Measurements from ENCODE around the gene STARD9.

STARD9 gene

GRCh38 chr15:42694398-42694797 is 119.0 kb downstream of the STARD9 start:
- no peak for DNase-seq (ENCODE audit: low read depth)

- peak; percentile 2 for DNase-seq (ENCODE audit: low read depth)
Measured at GRCh38 chr15:42695527-42696071, 120.2 kb downstream of the STARD9 start.

- DNase-seq (ENCODE audit: low read depth): no peak
Measured at GRCh38 chr15:42696626-42697025, 121.2 kb downstream of the STARD9 start.

GRCh38 chr15:42704492-42704926 is 129.1 kb downstream of the STARD9 start:
- peak; percentile 49 for DNase-seq (ENCODE audit: low read depth)

- no peak for DNase-seq (ENCODE audit: low read depth)
Measured at GRCh38 chr15:42705336-42705735, 129.9 kb downstream of the STARD9 start.

GRCh38 chr15:42707068-42707467 is 131.7 kb downstream of the STARD9 start:
- peak; percentile 17 for DNase-seq (ENCODE audit: low read depth)

- DNase-seq (ENCODE audit: low read depth): no peak
Measured at GRCh38 chr15:42707873-42708544, 132.6 kb downstream of the STARD9 start.

- no peak for DNase-seq (ENCODE audit: low read depth)
Measured at GRCh38 chr15:42710662-42711061, 135.3 kb downstream of the STARD9 start.

- DNase-seq (ENCODE audit: low read depth): no peak
Measured at GRCh38 chr15:42711746-42712145, 136.3 kb downstream of the STARD9 start.

DNA sequence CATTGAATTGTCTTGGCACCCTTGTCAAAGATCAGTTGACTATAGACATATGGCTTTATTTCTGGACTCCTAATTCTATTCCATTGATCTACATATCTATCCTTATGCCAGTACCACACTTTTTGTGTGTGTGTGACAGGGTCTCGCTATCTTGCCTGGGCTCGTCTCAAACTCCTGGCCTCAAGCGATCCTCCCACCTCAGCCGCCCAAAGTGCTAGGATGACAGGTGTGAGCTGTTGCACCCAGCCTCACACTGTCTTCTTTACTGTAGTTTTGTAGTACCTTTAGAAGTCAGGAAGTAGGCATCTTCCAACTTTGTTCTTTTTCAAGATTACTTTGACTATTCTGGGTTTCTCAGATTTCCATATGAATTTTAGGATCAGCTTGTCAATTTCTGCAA is 137.2 kb downstream of the STARD9 start:
- DNase-seq (ENCODE audit: low read depth): no peak

DNA sequence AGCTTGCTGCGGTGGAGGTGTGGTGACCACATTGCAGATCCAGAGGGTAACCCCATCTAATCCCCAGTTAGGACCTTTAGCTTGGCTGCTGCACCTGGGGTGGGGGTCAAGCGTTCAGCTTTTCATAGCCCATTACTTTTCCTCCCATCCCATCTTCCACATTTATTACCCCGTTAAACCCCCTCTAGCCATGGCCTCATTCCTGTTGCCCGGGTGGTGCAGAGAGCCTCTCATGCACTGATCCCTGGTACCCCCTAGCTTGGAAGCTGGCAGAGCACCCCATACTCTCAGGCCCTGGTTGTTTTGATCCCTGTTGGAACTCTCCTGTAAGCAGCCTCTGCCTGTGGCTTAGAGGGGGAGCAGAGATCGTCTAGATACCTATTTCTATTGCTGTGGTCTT is 140.7 kb downstream of the STARD9 start:
- DNase-seq (ENCODE audit: low read depth): no peak

DNA sequence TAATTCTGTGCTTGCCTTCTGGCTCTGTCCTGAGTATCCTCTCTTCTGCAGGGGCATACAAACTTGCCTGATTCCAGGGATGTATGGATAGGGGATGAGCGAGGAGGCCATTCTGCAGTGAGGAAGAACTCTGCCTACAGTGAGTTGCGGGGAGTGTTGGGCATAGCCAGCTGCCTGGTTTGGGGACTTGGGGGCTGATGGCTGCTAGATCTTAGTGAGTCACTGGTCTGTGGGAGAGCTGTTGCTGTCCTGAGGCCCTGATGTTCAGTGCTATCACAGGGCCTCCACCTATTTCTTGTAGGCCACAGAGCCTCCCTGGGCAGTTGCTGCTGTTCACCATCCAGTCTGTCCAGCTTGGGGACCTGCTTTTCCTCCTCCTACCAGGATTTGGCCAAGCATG is 141.2 kb downstream of the STARD9 start:
- no peak for DNase-seq (ENCODE audit: low read depth)

- DNase-seq (ENCODE audit: low read depth): no peak
Measured at GRCh38 chr15:42719043-42719442, 143.6 kb downstream of the STARD9 start.

DNA sequence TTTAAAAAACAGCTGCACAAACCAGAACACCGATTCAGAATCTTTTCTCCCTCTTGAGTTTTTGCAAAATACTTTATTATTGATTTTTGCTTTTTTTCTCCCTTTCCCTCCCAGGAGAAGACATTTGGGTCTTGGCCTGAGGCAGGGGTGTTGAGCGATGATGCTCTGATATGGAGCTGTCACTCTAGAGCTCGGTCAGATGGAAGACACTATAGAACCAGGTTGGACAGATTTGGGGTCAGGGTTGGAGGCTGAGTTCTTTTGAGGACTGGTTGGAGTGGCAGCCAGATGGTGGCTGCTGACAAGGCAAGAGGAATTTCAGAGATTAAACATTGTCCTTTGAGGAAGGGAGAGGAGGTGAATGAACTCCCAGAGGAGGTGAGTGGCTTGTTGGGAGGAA is 144.7 kb downstream of the STARD9 start:
- DNase-seq (ENCODE audit: low read depth): no peak

GRCh38 chr15:42721016-42721415 is 145.6 kb downstream of the STARD9 start:
- no peak for DNase-seq (ENCODE audit: low read depth)

GRCh38 chr15:42721916-42722315 is 146.5 kb downstream of the STARD9 start:
- no peak for DNase-seq (ENCODE audit: low read depth)

GRCh38 chr15:42723068-42723467 is 147.7 kb downstream of the STARD9 start:
- DNase-seq (ENCODE audit: low read depth): no peak

GRCh38 chr15:42724276-42724675 is 148.9 kb downstream of the STARD9 start:
- DNase-seq (ENCODE audit: low read depth): no peak

DNA sequence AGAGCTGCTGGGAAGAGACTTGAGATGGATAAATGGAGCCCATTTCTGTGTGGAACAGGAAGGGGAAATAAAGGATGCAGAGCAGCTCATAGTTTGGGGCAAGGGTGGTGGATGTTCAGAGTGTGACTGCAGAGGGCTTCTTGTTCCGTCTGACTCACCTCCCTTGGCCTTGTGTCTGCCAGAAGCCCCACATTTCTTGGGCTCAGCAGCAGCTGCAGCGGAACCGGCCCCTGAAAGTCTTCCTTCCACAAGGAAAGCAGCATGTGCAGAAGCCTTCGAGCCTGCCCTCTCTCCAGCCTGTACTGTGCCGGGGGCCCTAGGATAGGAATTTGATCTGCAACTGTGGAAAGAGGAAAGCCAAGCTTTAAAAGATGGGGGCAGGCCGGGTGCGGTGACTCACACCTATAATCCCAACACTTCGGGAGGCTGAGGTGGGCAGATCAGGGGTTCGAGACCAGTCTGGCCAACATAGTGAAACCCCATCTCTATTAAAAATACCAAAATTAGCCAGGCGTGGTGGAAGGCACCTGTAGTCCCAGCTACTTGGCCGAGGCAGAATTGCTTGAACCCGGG is 150.0 kb downstream of the STARD9 start:
- no peak for DNase-seq (ENCODE audit: low read depth)

GRCh38 chr15:42726114-42726513 is 150.7 kb downstream of the STARD9 start:
- no peak for DNase-seq (ENCODE audit: low read depth)

DNA sequence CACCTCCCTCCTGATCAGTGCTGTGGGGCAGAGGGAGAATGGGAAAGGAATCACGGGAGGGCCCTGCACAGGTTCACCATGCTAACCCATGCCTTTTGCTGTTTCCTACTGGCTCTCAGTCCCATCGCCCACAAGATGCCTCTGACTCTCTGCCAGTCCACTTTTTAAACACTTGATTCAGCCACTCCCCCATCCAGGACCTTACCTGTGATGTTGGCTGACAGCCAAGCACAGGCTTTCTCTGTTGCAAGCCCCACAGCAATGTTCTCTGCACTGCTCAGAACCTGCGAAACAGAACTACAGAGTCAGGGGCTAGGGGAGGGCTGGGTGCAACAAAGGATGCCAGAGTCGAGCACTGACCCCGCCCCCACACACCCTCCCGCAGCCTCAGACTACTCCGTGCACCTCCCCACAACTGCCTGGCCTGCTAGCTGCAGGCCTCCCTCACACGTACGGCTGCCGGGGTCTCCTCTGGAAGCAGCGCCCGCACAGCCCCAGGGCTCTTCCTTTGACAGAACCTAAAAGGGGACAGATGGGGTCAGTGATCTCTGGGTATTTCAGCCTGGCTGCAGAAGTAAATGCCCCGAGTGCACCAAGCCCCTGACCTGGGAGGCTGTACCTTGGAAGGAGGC is 152.5 kb downstream of the STARD9 start:
- DNase-seq (ENCODE audit: low read depth): no peak

GRCh38 chr15:42728560-42728959 is 153.2 kb downstream of the STARD9 start:
- DNase-seq (ENCODE audit: low read depth): no peak

GRCh38 chr15:42728972-42729371 is 153.6 kb downstream of the STARD9 start:
- no peak for DNase-seq (ENCODE audit: low read depth)
